Heart left ventricle (tissue), 13 donors: Measurements from ENCODE around the gene PIGV.

Experiments used
- CTCF ChIP-seq, 12 donors: fragments of 200-600 bp; sonication (generic) in 4 of 12; IDR thresholded peaks; one replicate each; pipeline versions ENCODE4 v1.5.0 to v1.8.0; 2018 to 2022; ENCODE audit warnings: antibody characterized with exemption in 12 of 12, mild to moderate bottlenecking in 5 of 12
- POLR2A ChIP-seq, 2 donors: fragments of 450-650 bp; IDR thresholded peaks; one replicate each; pipeline ENCODE4 v1.6.1; 2017; ENCODE audit warnings: antibody characterized with exemption in 2 of 2, mild to moderate bottlenecking in 2 of 2, moderate library complexity in 2 of 2
- donor health status: ischemic (EF 13 %, LVEDD 7.1; RV severe dilation, severe dysfunction).
- donor health status: DM: no; HTN: yes; CAD: no.
- donor health status: DM: no; HTN: no; CAD: no.
- donor health status: ischemic (EF 25% LVEDD 6.9; RV normal size, moderate dysfunction).
- donor health status: ischemic (EF 25% LVEDD 5.7; RV mildly dilated, moderate dysfunction).
- donor health status: ischemic (EF 35%, LVEDD 5.7; RV mildly dilated, moderate dysfunction).
- donor health status: nonischemic (EF 11% LVEDD 7.7; RV severe dilation, severe dysfunction).
- donor health status: DM: yes; HTN: yes; CAD: no.
- donor health status: PGD.
- donor health status: ischemic (EF 29% LVEDD 5.4; RV normal size, mild dysfunction).
- donor health status: nonischemic (EF 23%, LVEDD 6.1; RV moderate dilation, normal function).

DNA sequence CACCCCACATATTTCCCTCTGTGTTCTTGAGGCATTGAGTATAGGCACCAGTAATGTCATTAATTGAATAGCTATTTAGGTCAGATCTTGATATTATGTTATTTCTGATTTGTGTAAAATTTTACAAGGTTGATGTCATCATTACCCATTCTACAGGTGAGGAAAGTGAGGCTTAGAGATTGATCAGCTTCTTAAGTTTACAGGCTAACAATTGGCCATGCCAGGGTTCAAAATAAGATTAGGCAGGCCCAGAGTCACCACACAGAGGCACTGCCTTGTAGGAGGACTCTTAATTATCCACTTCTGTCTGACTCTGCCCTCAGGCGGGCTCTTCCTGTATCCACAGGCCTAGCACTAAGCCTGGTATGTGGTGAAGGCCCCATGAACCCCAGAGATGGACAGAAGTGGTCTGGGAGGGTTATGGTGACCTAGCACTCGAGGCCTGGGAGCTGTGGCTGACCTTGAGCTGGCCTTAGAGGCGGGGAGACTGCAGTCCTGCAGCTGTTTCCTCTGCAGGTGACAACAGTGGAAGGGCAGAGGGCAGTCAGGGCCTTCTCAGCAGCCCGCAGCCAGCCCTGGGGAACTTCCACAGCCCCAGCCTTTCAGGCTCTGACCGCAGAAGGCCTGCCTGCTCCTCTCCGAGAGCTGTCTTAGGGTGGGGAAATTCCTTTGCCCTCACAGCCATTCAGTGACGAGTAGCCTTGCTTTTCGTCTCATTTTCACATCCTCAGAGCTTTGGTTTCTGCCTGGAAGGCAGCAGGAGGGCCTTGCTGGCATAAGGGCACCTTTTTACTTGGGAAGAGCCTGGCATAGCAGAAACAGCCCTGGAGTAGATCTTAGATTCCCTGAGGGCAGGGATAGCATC lies 51.0 kb downstream of the PIGV start:
- no peak for TF ChIP-seq POLR2A (IDR thresholded peaks at IDR 0.05)
- no peak for TF ChIP-seq CTCF (IDR thresholded peaks at IDR 0.05)
